H1 (cell line): ENCODE results near the gene STX5. TPM values are rescaled to one million over a fixed set of nuclear protein-coding genes. Genes with fewer than 3 reads are reported as not detected.

ENCODE experiments used
- CTCF ChIA-PET: fragments of 300-600 bp; sonication (Branson Sonifier 250); formaldehyde crosslinking; loops from one replicate; lab custom pipeline; 2021; ENCODE audit not compliant: partially characterized antibody; lab: Charles Lee
- POLR2A ChIA-PET: fragments of 300-600 bp; sonication (Branson Sonifier 250); formaldehyde crosslinking; loops from one replicate; lab custom pipeline; 2021; ENCODE audit warnings: inconsistent platforms; ENCODE audit not compliant: partially characterized antibody; lab: Charles Lee
- DNase-seq, 2 experiments: peaks; one replicate each; pipeline versions ENCODE4 v3.0.0 to v3.0.0-alpha.2; 2010 to 2022; ENCODE audit warnings: low spot score in 2 of 2, low read depth in 1 of 2, mixed read lengths in 1 of 2
- FAIRE-seq: peaks from 2 replicates; lab custom pipeline; 2011; peaks lifted over from hg19 to GRCh38; lab: Jason Lieb, UNC
- H2AFZ ChIP-seq: 2 replicates; pipeline ENCODE4 v1.8.1; 2012; ENCODE audit warnings: low read length, inconsistent platforms
- H2AK5ac ChIP-seq: 2 replicates; pipeline ENCODE4 v1.6.1; 2013; ENCODE audit warnings: low read depth, low read length
- H2BK120ac ChIP-seq: replicated peaks from 2 replicates; pipeline ENCODE3; 2013; ENCODE audit warnings: low read depth, low read length, inconsistent platforms
- H2BK12ac ChIP-seq: 2 replicates; pipeline ENCODE4 v1.6.1; 2013; ENCODE audit warnings: low read depth, low read length
- H2BK15ac ChIP-seq: 2 replicates; pipeline ENCODE4 v1.6.1; 2013; ENCODE audit warnings: low read length
- H2BK20ac ChIP-seq: 2 replicates; pipeline ENCODE4 v1.6.1; 2013; ENCODE audit warnings: low read length
- H2BK5ac ChIP-seq: 2 replicates; pipeline ENCODE4 v1.6.1; 2013; ENCODE audit warnings: low read depth, low read length
- H3K14ac ChIP-seq: 2 replicates; pipeline ENCODE4 v1.6.1; 2013; ENCODE audit warnings: inconsistent platforms; ENCODE audit not compliant: insufficient read length
- H3K18ac ChIP-seq: 2 replicates; pipeline ENCODE4 v1.6.1; 2013; ENCODE audit warnings: low read length; ENCODE audit errors: extremely low read depth
- H3K23ac ChIP-seq: 2 replicates; pipeline ENCODE4 v1.6.1; 2013; ENCODE audit warnings: inconsistent platforms; ENCODE audit not compliant: insufficient read length
- H3K23me2 ChIP-seq: 2 replicates; pipeline ENCODE4 v1.6.1; 2013; ENCODE audit warnings: low read depth, low read length
- H3K27ac ChIP-seq: 2 replicates; pipeline ENCODE4 v1.6.1; 2011; ENCODE audit warnings: low read depth, low read length, inconsistent platforms
- H3K27me3 ChIP-seq, 4 experiments: replicated peaks in 1 of 4; 1 replicate in 1 of 4; 2 replicates in 3 of 4; pipeline versions ENCODE4 v1.6.1 to v1.8.1; 2011 to 2013; ENCODE audit warnings: low read length in 3 of 4, mild to moderate bottlenecking in 3 of 4, inconsistent platforms in 2 of 4, mixed read lengths in 2 of 4, moderate library complexity in 1 of 4; ENCODE audit not compliant: control insufficient read depth in 3 of 4, insufficient read depth in 3 of 4; ENCODE audit errors: extremely low read depth in 1 of 4
- H3K36me3 ChIP-seq, 4 experiments: 2 replicates each; pipeline versions ENCODE4 v1.6.1 to v1.8.1; 2011 to 2013; ENCODE audit warnings: mild to moderate bottlenecking in 4 of 4, low read length in 3 of 4, moderate library complexity in 2 of 4, control low read depth in 1 of 4, inconsistent platforms in 1 of 4; ENCODE audit not compliant: insufficient read depth in 4 of 4, control insufficient read depth in 2 of 4
- H3K4ac ChIP-seq: replicated peaks from 2 replicates; pipeline ENCODE3; 2013; ENCODE audit warnings: low read length, low read depth, mixed read lengths, inconsistent platforms; ENCODE audit not compliant: insufficient read length
- H3K4me1 ChIP-seq, 4 experiments: replicated peaks in 1 of 4; 1 replicate in 1 of 4; 2 replicates in 3 of 4; pipeline versions ENCODE4 v1.6.1 to v1.8.1; 2011 to 2013; ENCODE audit warnings: low read length in 3 of 4, inconsistent platforms in 2 of 4, mixed read lengths in 1 of 4; ENCODE audit not compliant: insufficient read depth in 4 of 4, control insufficient read depth in 3 of 4
- H3K4me2 ChIP-seq, 2 experiments: 2 replicates each; pipeline versions ENCODE4 v1.6.1 to v1.8.1; 2011 to 2013; ENCODE audit warnings: low read depth in 2 of 2, low read length in 2 of 2, control low read depth in 1 of 2, inconsistent platforms in 1 of 2, mild to moderate bottlenecking in 1 of 2; ENCODE audit not compliant: insufficient read depth in 1 of 2
- H3K4me3 ChIP-seq, 4 experiments: fragments of 200-600, 300-600 bp in 1 of 4; sonication (generic), shearing (Covaris generic), sonication (Bioruptor Twin) in 1 of 4; 2 replicates each; pipeline versions ENCODE4 v1.5.1 to v1.8.1; 2011 to 2016; ENCODE audit warnings: low read length in 4 of 4, low read depth in 3 of 4, control low read depth in 2 of 4, inconsistent platforms in 2 of 4, mild to moderate bottlenecking in 2 of 4, mixed read lengths in 1 of 4, moderate library complexity in 1 of 4; ENCODE audit not compliant: insufficient read depth in 2 of 4; ENCODE audit errors: extremely low read depth in 1 of 4
- H3K56ac ChIP-seq: replicated peaks from 2 replicates; pipeline ENCODE3; 2013; ENCODE audit warnings: low read depth, mild to moderate bottlenecking, mixed read lengths, low read length, inconsistent platforms; ENCODE audit not compliant: insufficient read length
- H3K79me1 ChIP-seq: 2 replicates; pipeline ENCODE4 v1.6.1; 2013; ENCODE audit warnings: low read depth, low read length, control low read depth
- H3K79me2 ChIP-seq, 2 experiments: 2 replicates each; pipeline versions ENCODE4 v1.6.1 to v1.8.1; 2012 to 2013; ENCODE audit warnings: low read length in 2 of 2, mild to moderate bottlenecking in 2 of 2, inconsistent platforms in 1 of 2; ENCODE audit not compliant: insufficient read depth in 2 of 2, control insufficient read depth in 1 of 2
- H3K9ac ChIP-seq, 4 experiments: replicated peaks in 1 of 4; 1 replicate in 1 of 4; 2 replicates in 3 of 4; pipeline versions ENCODE4 v1.6.1 to v1.8.1; 2011 to 2013; ENCODE audit warnings: low read depth in 3 of 4, low read length in 3 of 4, control low read depth in 2 of 4, mild to moderate bottlenecking in 2 of 4, moderate library complexity in 2 of 4, inconsistent platforms in 1 of 4; ENCODE audit errors: extremely low read depth in 1 of 4
- H3K9me3 ChIP-seq, 2 experiments: 2 replicates each; pipeline versions ENCODE4 v1.6.1 to v1.8.1; 2012 to 2013; ENCODE audit warnings: mild to moderate bottlenecking in 2 of 2, moderate library complexity in 2 of 2, control low read depth in 1 of 2, inconsistent platforms in 1 of 2, low read depth in 1 of 2, low read length in 1 of 2, mixed read lengths in 1 of 2; ENCODE audit not compliant: insufficient read depth in 2 of 2
- H4K20me1 ChIP-seq, 2 experiments: replicated peaks in 1 of 2; 2 replicates each; pipeline versions ENCODE3 to v1.8.1; 2011 to 2013; ENCODE audit warnings: inconsistent platforms in 2 of 2, low read length in 2 of 2, mild to moderate bottlenecking in 1 of 2; ENCODE audit not compliant: insufficient read depth in 2 of 2, control insufficient read depth in 1 of 2
- H4K5ac ChIP-seq: 2 replicates; pipeline ENCODE4 v1.6.1; 2013; ENCODE audit warnings: low read length, low read depth, mixed read lengths, inconsistent platforms; ENCODE audit not compliant: insufficient read length
- H4K8ac ChIP-seq: 2 replicates; pipeline ENCODE4 v1.8.0; 2013; ENCODE audit warnings: mild to moderate bottlenecking, moderate library complexity, low read length, inconsistent platforms; ENCODE audit not compliant: insufficient read depth; ENCODE audit errors: extremely low read depth
- H4K91ac ChIP-seq: replicated peaks from 2 replicates; pipeline ENCODE3; 2013; ENCODE audit warnings: low read length, mixed read lengths, inconsistent platforms; ENCODE audit not compliant: insufficient read length
- BRCA1 ChIP-seq: IDR thresholded peaks from 2 replicates; pipeline ENCODE4 v1.6.1; 2012; ENCODE audit warnings: low read depth, low read length, improper control_type of control experiment
- EZH2 ChIP-seq: fragments of 200-600 bp; sonication (generic); IDR thresholded peaks from 2 replicates; pipeline ENCODE4 v1.7.1; 2012; ENCODE audit warnings: low read depth, mild to moderate bottlenecking, moderate library complexity, low read length, inconsistent platforms; ENCODE audit not compliant: severe bottlenecking
- KDM1A ChIP-seq: fragments of 200-600, 300-600 bp; sonication (generic); IDR thresholded peaks from 2 replicates; pipeline ENCODE4 v1.7.1; 2016; ENCODE audit warnings: mild to moderate bottlenecking, low read length, borderline replicate concordance
- MAFK ChIP-seq: IDR thresholded peaks from 2 replicates; pipeline ENCODE4 v1.6.1; 2012; ENCODE audit warnings: low read depth, mild to moderate bottlenecking, improper control_type of control experiment, low read length
- RAD21 ChIP-seq, 2 experiments: IDR thresholded peaks in 1 of 2; conservative IDR thresholded peaks in 1 of 2; 2 replicates each; pipeline ENCODE4 v1.6.1; 2011; ENCODE audit warnings: low read depth in 2 of 2, low read length in 2 of 2, improper control_type of control experiment in 1 of 2, inconsistent platforms in 1 of 2, mild to moderate bottlenecking in 1 of 2, moderate library complexity in 1 of 2
- SIRT6 ChIP-seq: IDR thresholded peaks from one replicate; pipeline ENCODE4 v1.7.1; 2012; ENCODE audit warnings: low read length, inconsistent platforms
- WGBS, 2 experiments: shearing (Covaris generic) in 1 of 2; methylation state at CpG; one replicate each; pipeline versions ENCODE4 v1.1.6 to v1.1.7; 2013 to 2015; ENCODE audit warnings: low lambda C conversion rate in 2 of 2, mixed read lengths in 2 of 2, inconsistent platforms in 1 of 2, low coverage in 1 of 2, missing lambda C conversion rate in 1 of 2; ENCODE audit not compliant: insufficient replicate concordance in 2 of 2, insufficient coverage in 1 of 2, insufficient read length in 1 of 2; ENCODE audit errors: extremely low coverage in 1 of 2, missing lambda C conversion rate in 1 of 2; 5-methylcytosine and 5-hydroxymethylcytosine counted together
- polyA plus RNA-seq, 7 experiments: library from polyadenylated mRNA; depleted of rRNA in 3 of 7; stranded (reverse) in 5 of 7; unstranded in 2 of 7; fragments of >200 nt in 5 of 7; fragments of 200-250 nt in 2 of 7; gene quantifications; 1 replicate in 5 of 7; 2 replicates in 1 of 7; 4 replicates in 1 of 7; pipeline versions ENCODE4 v1.2.1 to v1.2.3, GENCODE V29; 2011 to 2013; ENCODE audit warnings: missing spikeins in 2 of 7, mixed read lengths in 2 of 7
- total RNA-seq: library from RNA; stranded (reverse); fragmentation: NEBNext Ultra II Directional; extraction: Animal tissue kit (Norgen Biotek cat#: 25700); gene quantifications from 2 replicates; pipeline ENCODE4 v1.2.1, GENCODE V29; 2021
- TF ChIP-seq, protein P1 (sequence below), 3 experiments: IDR thresholded peaks; 1 replicate in 2 of 3; 2 replicates in 1 of 3; pipeline versions ENCODE4 v1.5.1 to v1.6.1; 2011; ENCODE audit warnings: low read length in 3 of 3, mild to moderate bottlenecking in 3 of 3, inconsistent platforms in 2 of 3, low read depth in 1 of 3, moderate library complexity in 1 of 3; ENCODE audit not compliant: insufficient read depth in 1 of 3; ENCODE audit errors: control extremely low read depth in 1 of 3

Gene STX5
- total and polyA plus RNA-seq, 2 of the 8 experiments (the other 6 are each of a cell fraction or from before 2014, with no cell fraction given): 24.2 to 28.5 TPM

DNA sequence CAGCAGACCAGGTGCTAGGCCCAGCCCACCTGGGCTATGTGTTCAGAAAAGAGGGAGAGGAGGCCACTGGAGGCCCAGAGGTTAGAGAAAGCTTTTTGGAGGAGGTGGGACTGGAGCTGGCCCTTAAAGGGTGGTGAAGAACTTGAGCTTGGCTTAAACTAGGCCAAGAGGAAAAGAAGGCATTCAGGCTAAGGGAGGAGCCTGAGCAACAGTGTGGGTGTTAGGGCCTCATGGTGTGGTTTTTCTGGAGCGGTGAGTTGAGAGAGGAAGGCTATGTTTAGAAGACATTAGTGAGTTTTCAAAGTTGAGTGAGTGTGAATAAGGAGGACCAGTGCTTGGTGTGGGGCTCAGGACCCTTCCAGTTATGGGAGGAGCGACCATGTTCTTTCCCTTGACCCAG lies 54.5 kb downstream of the STX5 start:
- peaks cover 12 to 25% (median 20%) of the 10 kb centered on the region in 4 experiments; a peak in 7 of 8 replicates for H3K36me3 ChIP-seq
- no peak overlapping the region for H3K23ac ChIP-seq
- FAIRE-seq (no peak), DNase-seq (no peak)
- H3K14ac ChIP-seq: no peak overlapping the region
- no peak overlapping the region for H3K4ac ChIP-seq
- ChIA-PET POLR2A (interaction anchor here (1.0 to 3.9 kb wide), 7 partner anchors 10 to 102 kb away, joined by 3 to 22 read pairs (median 3); partner anchors contain the start of genes POLR2G, TMEM179B and WDR74), CTCF (interaction anchor here (1.1 to 10.2 kb wide), 2 partner anchors 10 to 47 kb away, joined by 3 to 94 read pairs; partner anchors contain the start of gene TMEM179B)
- H3K27ac ChIP-seq: no peak overlapping the region
- no peak overlapping the region for H3K56ac ChIP-seq
- H4K91ac ChIP-seq: no peak overlapping the region
- no peaks in the 10 kb centered on the region for H3K27me3 ChIP-seq
- peaks cover 0 to 12% of the 10 kb centered on the region in 2 experiments; a peak in 1 of 4 replicates for H3K79me2 ChIP-seq
- no peak overlapping the region for H4K5ac ChIP-seq
- no peak overlapping the region for H2AFZ ChIP-seq
- no peak overlapping the region for H3K9ac ChIP-seq
- no peak overlapping the region for H2BK15ac ChIP-seq
- peaks cover 6% of the 10 kb centered on the region; the same call in 1 of the 2 replicates for H3K79me1 ChIP-seq
- no peak overlapping the region for H2BK12ac ChIP-seq
- no peak overlapping the region for H2BK5ac ChIP-seq
- H3K4me2 ChIP-seq: no peak overlapping the region
- H3K23me2 ChIP-seq: no peaks in the 10 kb centered on the region
- no peak overlapping the region for H4K8ac ChIP-seq
- peaks cover 0 to 3% of the 10 kb centered on the region in 2 experiments for H4K20me1 ChIP-seq
- H3K9me3 ChIP-seq: no peaks in the 10 kb centered on the region
- H2BK120ac ChIP-seq: no peak overlapping the region
- no peak for TF ChIP-seq KDM1A
- TF ChIP-seq BRCA1: no peak
- no peak for TF ChIP-seq SIRT6
- no peak for TF ChIP-seq EZH2
- TF ChIP-seq, protein P1, sequence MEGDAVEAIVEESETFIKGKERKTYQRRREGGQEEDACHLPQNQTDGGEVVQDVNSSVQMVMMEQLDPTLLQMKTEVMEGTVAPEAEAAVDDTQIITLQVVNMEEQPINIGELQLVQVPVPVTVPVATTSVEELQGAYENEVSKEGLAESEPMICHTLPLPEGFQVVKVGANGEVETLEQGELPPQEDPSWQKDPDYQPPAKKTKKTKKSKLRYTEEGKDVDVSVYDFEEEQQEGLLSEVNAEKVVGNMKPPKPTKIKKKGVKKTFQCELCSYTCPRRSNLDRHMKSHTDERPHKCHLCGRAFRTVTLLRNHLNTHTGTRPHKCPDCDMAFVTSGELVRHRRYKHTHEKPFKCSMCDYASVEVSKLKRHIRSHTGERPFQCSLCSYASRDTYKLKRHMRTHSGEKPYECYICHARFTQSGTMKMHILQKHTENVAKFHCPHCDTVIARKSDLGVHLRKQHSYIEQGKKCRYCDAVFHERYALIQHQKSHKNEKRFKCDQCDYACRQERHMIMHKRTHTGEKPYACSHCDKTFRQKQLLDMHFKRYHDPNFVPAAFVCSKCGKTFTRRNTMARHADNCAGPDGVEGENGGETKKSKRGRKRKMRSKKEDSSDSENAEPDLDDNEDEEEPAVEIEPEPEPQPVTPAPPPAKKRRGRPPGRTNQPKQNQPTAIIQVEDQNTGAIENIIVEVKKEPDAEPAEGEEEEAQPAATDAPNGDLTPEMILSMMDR (IDR thresholded peaks at IDR 0.05; ENCODE audit: control extremely low read depth in 1 of 3, insufficient read depth in 1 of 3, low read depth in 1 of 3, low read length in 3 of 3): no peak
- no peak for TF ChIP-seq MAFK
- no peak for TF ChIP-seq RAD21 (IDR thresholded peaks at IDR 0.05 in 1 of 2, conservative IDR thresholded peaks at IDR 0.05 in 1 of 2; ENCODE audit: low read depth in 2 of 2, low read length in 2 of 2)
- TF ChIP-seq, all 59 proteins: peak for 0
- H3K4me1 ChIP-seq: no peaks in the 10 kb centered on the region
- no peak overlapping the region for H2AK5ac ChIP-seq
- H3K18ac ChIP-seq: no peak overlapping the region
- WGBS, 2 experiments: 97% methylated on average over 2 of the region's 2 CpGs; no CpG with 5 or more reads in 1 of the 2 experiments
- H3K4me3 ChIP-seq: no peak overlapping the region
- no peak overlapping the region for H2BK20ac ChIP-seq
